Measurements from ENCODE around the gene CACNA1B.

The CACNA1B gene

DNA sequence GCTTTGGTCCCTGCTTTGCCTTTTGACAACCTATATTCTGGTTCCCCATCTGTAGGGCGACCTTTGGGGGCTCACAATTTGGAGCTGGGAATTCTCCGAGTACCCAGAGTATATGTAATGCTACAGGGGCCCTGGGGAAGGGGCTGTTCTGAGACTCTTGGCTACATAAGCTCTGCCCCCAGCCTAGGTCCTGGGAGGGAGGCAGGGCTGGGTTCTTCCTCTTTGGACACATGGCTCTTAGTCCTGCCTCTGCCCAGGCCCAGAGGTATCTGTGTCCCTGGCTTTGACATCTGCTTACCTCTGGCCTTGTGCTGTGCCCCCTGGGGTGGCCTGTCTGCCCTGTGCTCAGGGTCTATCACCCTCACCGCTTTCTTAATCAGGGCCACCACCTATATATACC is 181.6 kb downstream of the CACNA1B start:
- Histone ChIP-seq H3K36me3 (no peaks in the 10 kb centered on the region), H3K9me3 (no peaks in the 10 kb centered on the region), H3K4me1 (ENCODE audit: control insufficient read depth in 1 of 2, insufficient read depth in 1 of 2, low read depth in 1 of 2, low read length in 1 of 2) (no peaks in the 10 kb centered on the region), H3K27ac (no peak overlapping the region), H3K27me3 (peaks cover 6% of the 10 kb centered on the region), H3K4me3 (ENCODE audit: low read depth in 1 of 2, low read length in 1 of 2) (no peak overlapping the region)
- TF ChIP-seq, protein P1, sequence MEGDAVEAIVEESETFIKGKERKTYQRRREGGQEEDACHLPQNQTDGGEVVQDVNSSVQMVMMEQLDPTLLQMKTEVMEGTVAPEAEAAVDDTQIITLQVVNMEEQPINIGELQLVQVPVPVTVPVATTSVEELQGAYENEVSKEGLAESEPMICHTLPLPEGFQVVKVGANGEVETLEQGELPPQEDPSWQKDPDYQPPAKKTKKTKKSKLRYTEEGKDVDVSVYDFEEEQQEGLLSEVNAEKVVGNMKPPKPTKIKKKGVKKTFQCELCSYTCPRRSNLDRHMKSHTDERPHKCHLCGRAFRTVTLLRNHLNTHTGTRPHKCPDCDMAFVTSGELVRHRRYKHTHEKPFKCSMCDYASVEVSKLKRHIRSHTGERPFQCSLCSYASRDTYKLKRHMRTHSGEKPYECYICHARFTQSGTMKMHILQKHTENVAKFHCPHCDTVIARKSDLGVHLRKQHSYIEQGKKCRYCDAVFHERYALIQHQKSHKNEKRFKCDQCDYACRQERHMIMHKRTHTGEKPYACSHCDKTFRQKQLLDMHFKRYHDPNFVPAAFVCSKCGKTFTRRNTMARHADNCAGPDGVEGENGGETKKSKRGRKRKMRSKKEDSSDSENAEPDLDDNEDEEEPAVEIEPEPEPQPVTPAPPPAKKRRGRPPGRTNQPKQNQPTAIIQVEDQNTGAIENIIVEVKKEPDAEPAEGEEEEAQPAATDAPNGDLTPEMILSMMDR (IDR thresholded peaks at IDR 0.05) = no peak

DNA sequence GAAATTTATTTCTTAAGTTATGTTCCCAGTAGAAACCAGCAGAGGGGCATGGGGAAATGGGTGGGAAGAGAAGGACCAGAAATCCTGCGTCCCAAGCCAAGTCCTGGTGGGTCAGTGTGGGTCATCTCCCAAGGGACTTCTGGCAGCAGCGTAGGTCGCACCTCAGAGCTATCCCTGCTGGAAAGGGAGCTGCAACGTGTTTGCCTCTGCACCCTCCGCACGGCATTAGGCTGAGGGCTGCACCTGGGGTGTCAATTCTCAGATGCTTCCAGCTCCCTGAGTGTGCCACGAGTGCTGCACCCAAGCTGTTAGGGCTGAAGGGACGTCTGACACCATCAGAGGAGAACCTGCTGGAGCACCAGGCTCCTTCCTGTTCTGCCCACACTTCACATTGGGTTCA is 182.8 kb downstream of the CACNA1B start:
- Histone ChIP-seq H3K4me3 (ENCODE audit: low read depth in 1 of 2, low read length in 1 of 2) (no peak overlapping the region), H3K27ac (no peak overlapping the region), H3K9me3 (no peaks in the 10 kb centered on the region), H3K36me3 (no peaks in the 10 kb centered on the region), H3K4me1 (ENCODE audit: control insufficient read depth in 1 of 2, insufficient read depth in 1 of 2, low read depth in 1 of 2, low read length in 1 of 2) (no peaks in the 10 kb centered on the region), H3K27me3 (no peaks in the 10 kb centered on the region)
- TF ChIP-seq, protein P1 (IDR thresholded peaks at IDR 0.05) = no peak

DNA sequence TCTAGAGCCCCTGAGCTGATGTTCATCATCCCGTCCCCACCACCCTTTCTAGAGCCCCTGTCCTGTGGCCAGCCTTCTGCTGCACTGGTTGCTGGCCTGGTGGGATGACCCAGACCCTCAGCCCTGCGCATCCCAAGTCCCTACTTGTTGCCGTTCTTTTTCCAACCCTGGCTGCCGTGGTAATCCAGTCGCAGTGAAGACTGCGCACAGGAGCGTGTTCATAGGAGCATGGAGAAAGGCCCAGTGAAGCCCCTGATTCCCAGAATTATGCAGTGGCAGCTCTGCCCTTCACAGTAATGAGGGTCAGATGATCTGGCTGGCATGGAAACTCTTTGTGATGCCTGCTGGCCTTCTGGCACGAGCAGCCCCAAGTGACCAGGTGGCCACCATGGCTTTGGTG is 183.3 kb downstream of the CACNA1B start:
- Histone ChIP-seq H3K27ac (no peak overlapping the region), H3K9me3 (no peaks in the 10 kb centered on the region), H3K27me3 (no peaks in the 10 kb centered on the region), H3K4me3 (ENCODE audit: low read depth in 1 of 2, low read length in 1 of 2) (no peak overlapping the region), H3K4me1 (ENCODE audit: control insufficient read depth in 1 of 2, insufficient read depth in 1 of 2, low read depth in 1 of 2, low read length in 1 of 2) (no peaks in the 10 kb centered on the region), H3K36me3 (no peaks in the 10 kb centered on the region)
- TF ChIP-seq, protein P1 (IDR thresholded peaks at IDR 0.05) = no peak

DNA sequence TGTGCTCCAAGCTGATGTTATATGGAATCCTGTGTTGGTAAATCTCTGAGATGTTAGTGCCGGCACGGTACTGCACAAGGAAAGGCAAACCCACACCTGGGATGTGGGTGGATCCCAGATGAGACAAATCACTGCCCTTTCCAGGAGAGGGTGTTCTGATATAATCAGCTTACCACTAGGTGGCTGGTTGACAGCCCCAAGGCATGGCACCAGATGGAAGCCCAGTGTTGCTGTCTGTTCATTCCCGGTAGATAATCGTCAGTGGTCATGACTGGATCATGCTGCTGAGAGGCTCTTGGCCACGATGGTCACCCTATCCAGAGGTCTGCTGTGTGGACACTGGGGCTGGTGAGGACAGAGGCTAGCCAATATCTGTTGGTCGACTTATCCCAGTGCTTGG is 184.0 kb downstream of the CACNA1B start:
- H3K36me3 ChIP-seq = no peaks in the 10 kb centered on the region
- TF ChIP-seq, protein P1 (IDR thresholded peaks at IDR 0.05) = no peak
- no peak overlapping the region for H3K4me3 ChIP-seq (ENCODE audit: low read depth in 1 of 2, low read length in 1 of 2)
- no peaks in the 10 kb centered on the region for H3K4me1 ChIP-seq (ENCODE audit: control insufficient read depth in 1 of 2, insufficient read depth in 1 of 2, low read depth in 1 of 2, low read length in 1 of 2)
- H3K27me3 ChIP-seq = no peaks in the 10 kb centered on the region
- no peak overlapping the region for H3K27ac ChIP-seq
- no peaks in the 10 kb centered on the region for H3K9me3 ChIP-seq

DNA sequence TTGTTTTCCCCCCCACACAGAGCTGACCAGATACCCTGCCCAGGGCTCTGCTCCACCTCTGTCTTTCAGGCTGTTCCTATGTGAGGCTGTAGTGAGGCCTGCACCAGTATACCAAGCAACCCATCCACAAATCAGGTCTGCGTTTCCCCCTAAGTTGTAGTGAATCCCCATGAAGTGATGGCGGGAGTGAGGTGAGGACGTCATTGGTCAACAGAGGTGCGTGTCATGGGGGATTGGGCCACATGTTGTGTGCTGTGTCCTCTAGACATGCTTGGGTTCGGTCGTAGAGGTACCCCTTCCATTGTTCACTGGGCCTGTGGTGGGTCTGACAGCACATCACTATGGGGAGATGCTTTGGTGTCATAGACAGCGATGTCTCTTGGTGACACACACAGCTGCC is 184.6 kb downstream of the CACNA1B start:
- Histone ChIP-seq H3K27ac (no peak overlapping the region), H3K4me3 (ENCODE audit: low read depth in 1 of 2, low read length in 1 of 2) (no peak overlapping the region), H3K9me3 (no peaks in the 10 kb centered on the region), H3K36me3 (no peaks in the 10 kb centered on the region), H3K4me1 (ENCODE audit: control insufficient read depth in 1 of 2, insufficient read depth in 1 of 2, low read depth in 1 of 2, low read length in 1 of 2) (no peaks in the 10 kb centered on the region), H3K27me3 (peaks cover under 1% of the 10 kb centered on the region)
- TF ChIP-seq, protein P1 (IDR thresholded peaks at IDR 0.05) = no peak

DNA sequence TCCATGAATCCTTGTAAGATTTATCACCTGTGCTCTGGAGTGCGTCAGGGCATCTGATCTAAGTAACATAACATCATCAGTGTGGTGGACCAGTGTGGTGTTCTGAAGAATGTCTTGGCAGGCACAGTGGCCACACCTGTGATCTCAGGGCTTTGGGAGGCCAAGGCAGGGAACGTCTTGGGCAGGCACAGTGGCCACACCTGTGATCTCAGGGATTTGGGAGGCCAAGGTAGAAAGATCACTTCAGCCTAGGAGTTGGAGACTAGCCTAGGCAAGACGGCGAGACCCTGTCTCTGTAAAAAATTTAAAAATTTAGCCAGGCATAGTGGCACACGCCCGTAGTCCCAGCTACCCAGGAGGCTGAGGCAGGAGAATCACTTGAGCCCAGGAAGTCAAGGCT is 185.5 kb downstream of the CACNA1B start:
- Histone ChIP-seq H3K36me3 (no peaks in the 10 kb centered on the region), H3K4me3 (ENCODE audit: low read depth in 1 of 2, low read length in 1 of 2) (no peak overlapping the region), H3K4me1 (ENCODE audit: control insufficient read depth in 1 of 2, insufficient read depth in 1 of 2, low read depth in 1 of 2, low read length in 1 of 2) (no peaks in the 10 kb centered on the region), H3K27me3 (peaks cover 5% of the 10 kb centered on the region), H3K27ac (no peak overlapping the region), H3K9me3 (no peaks in the 10 kb centered on the region)
- TF ChIP-seq, protein P1 (IDR thresholded peaks at IDR 0.05) = no peak

All from neutrophil (primary cell).